ENCODE data around the gene SGSM1.
"Not testable (repeated sequence)": the region's sequence is repeated elsewhere in the genome, so short reads cannot be mapped to it uniquely, and the experiment has no call there.

DNA sequence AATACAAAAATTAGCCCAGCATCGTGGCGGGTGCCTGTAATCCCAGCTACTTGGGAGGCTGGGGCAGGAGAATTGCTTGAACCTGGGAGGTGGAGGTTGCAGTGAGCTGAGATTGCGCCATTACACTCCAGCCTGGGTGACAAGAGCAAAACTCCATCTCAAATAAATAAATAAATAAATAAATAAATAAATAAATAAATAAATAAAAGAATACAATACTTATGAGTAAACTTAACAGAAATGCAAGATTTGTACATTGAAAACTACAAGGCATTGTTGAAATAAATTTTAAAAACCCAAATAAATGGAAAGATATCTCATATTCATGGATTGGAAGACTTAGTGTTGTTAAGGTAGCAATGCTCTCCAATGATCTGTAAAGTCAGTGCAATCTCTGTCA is 101.1 kb downstream of the SGSM1 start:
- TF ChIP-seq, protein P1, sequence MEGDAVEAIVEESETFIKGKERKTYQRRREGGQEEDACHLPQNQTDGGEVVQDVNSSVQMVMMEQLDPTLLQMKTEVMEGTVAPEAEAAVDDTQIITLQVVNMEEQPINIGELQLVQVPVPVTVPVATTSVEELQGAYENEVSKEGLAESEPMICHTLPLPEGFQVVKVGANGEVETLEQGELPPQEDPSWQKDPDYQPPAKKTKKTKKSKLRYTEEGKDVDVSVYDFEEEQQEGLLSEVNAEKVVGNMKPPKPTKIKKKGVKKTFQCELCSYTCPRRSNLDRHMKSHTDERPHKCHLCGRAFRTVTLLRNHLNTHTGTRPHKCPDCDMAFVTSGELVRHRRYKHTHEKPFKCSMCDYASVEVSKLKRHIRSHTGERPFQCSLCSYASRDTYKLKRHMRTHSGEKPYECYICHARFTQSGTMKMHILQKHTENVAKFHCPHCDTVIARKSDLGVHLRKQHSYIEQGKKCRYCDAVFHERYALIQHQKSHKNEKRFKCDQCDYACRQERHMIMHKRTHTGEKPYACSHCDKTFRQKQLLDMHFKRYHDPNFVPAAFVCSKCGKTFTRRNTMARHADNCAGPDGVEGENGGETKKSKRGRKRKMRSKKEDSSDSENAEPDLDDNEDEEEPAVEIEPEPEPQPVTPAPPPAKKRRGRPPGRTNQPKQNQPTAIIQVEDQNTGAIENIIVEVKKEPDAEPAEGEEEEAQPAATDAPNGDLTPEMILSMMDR (IDR thresholded peaks at IDR 0.05 in 2 of 3, conservative IDR thresholded peaks at IDR 0.05 in 1 of 3; ENCODE audit: borderline replicate concordance in 1 of 3, insufficient read depth in 1 of 3, low read depth in 2 of 3, low read length in 2 of 3) = not testable (repeated sequence)
- TF ChIP-seq EZH2 (IDR thresholded peaks at IDR 0.05); RAD21 (IDR thresholded peaks at IDR 0.05; ENCODE audit: low read depth); POLR2A (IDR thresholded peaks at IDR 0.05; ENCODE audit: borderline replicate concordance, extremely low read depth, insufficient read depth, insufficient read length); SP1 (IDR thresholded peaks at IDR 0.05; ENCODE audit: low read depth); ZNF274 (IDR thresholded peaks at IDR 0.05; ENCODE audit: low read depth, low read length); ZBTB33 (IDR thresholded peaks at IDR 0.05; ENCODE audit: extremely low read depth, insufficient replicate concordance, low read length); CEBPB (IDR thresholded peaks at IDR 0.05; ENCODE audit: low read depth); SIN3A (IDR thresholded peaks at IDR 0.05; ENCODE audit: low read depth); TCF7L2 (IDR thresholded peaks at IDR 0.05; ENCODE audit: borderline replicate concordance, extremely low read depth, insufficient read depth, insufficient read length); POLR2AphosphoS5 (IDR thresholded peaks at IDR 0.05; ENCODE audit: low read depth, low read length); JUND (IDR thresholded peaks at IDR 0.05); YY1 (IDR thresholded peaks at IDR 0.05; ENCODE audit: extremely low read depth, insufficient replicate concordance, low read depth, low read length): not testable (repeated sequence)
- TF ChIP-seq, protein P2, sequence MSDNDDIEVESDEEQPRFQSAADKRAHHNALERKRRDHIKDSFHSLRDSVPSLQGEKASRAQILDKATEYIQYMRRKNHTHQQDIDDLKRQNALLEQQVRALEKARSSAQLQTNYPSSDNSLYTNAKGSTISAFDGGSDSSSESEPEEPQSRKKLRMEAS (IDR thresholded peaks at IDR 0.05) = not testable (repeated sequence)
